Eye (tissue), 1 donor: Measurements from ENCODE around the gene SPEF2.

Experiments
- DNase-seq: peaks from one replicate; pipeline ENCODE4 v3.0.0-alpha.2; 2015

SPEF2 gene

GRCh38 chr5:35860686-35861085 lies 243.0 kb downstream of the SPEF2 start:
- peak; percentile 14 for DNase-seq

GRCh38 chr5:35861718-35862117 lies 244.1 kb downstream of the SPEF2 start:
- DNase-seq, result peak; percentile 19

GRCh38 chr5:35862126-35862525 lies 244.5 kb downstream of the SPEF2 start:
- DNase-seq, result no peak

DNA sequence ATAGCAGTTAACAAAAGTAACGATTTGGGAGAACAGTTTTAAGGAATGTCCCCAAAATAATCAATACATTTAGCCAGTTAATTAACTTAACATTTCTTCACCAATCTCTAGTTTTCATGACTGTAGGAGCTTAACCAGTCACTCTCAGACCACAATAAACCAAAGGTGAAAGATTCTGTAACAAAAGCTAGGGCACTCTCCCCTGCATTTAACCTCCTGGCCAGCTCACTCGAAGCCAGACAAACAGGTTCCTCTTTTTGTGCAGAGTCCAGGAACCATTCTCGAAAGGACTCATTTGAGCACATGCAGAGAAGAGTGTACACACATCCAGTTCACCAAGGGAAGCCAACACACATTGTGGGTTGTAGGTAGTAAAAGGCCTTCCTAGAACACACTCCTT lies 245.5 kb downstream of the SPEF2 start:
- DNase-seq, result no peak
